PC-3 (cell line): ENCODE measurements around the gene DDX50. TPM values are rescaled to one million over a fixed set of nuclear protein-coding genes. Genes with fewer than 3 reads are reported as not detected.
"Not testable (repeated sequence)": the region's sequence is repeated elsewhere in the genome, so short reads cannot be mapped to it uniquely, and the experiment has no call there.

Experiments used
- ATAC-seq: fragments of 200-7000 bp; cut with Tn5 transposase; 2 replicates; pipeline ENCODE4 v1.9.1; 2020; ENCODE audit warnings: mild to moderate bottlenecking, moderate library complexity
- BruUV-seq: library from RNA; stranded (reverse); fragments of 400-500 nt; replicated peaks from 2 replicates; lab custom pipeline; 2021; lab: Mats Ljungman, UMichigan
- CTCF ChIA-PET: fragments of 300-600 bp; sonication (Branson Sonifier 250); formaldehyde crosslinking; loops from one replicate; lab custom pipeline; 2022; ENCODE audit warnings: antibody characterized with exemption; lab: Charles Lee
- POLR2A ChIA-PET: fragments of 300-600 bp; sonication (Branson Sonifier 250); formaldehyde crosslinking; loops from one replicate; lab custom pipeline; 2022; ENCODE audit warnings: antibody characterized with exemption; ENCODE audit not compliant: unreplicated experiment; lab: Charles Lee
- DNase-seq: peaks from one replicate; pipeline ENCODE4 v3.0.0-alpha.2; 2015
- H2AFZ ChIP-seq: fragments of 300-600 bp; sonication (generic); 2 replicates; pipeline ENCODE4 v1.6.0; 2016; ENCODE audit warnings: antibody characterized with exemption, low read length
- H3F3A ChIP-seq: fragments of 300-600 bp; sonication (generic); one replicate; pipeline ENCODE4 v1.6.0; 2017; ENCODE audit warnings: antibody characterized with exemption, low read length, control low read depth, mild to moderate bottlenecking; ENCODE audit not compliant: unreplicated experiment
- H3K27ac ChIP-seq: fragments of 300-600 bp; sonication (generic); 2 replicates; pipeline ENCODE4 v1.5.1; 2016; ENCODE audit warnings: mild to moderate bottlenecking, low read length
- H3K27me3 ChIP-seq: fragments of 300-600 bp; sonication (generic); 2 replicates; pipeline ENCODE4 v1.6.1; 2016; ENCODE audit warnings: low read length, mixed read lengths
- H3K36me3 ChIP-seq: fragments of 300-600 bp; sonication (generic); 2 replicates; pipeline ENCODE4 v1.6.1; 2016; ENCODE audit warnings: low read depth, mixed run types, low read length, mixed read lengths
- H3K4me1 ChIP-seq: fragments of 300-600 bp; sonication (generic); 2 replicates; pipeline ENCODE4 v1.5.1; 2016; ENCODE audit warnings: low read length; ENCODE audit not compliant: insufficient read depth
- H3K4me2 ChIP-seq: fragments of 300-600 bp; sonication (generic); 2 replicates; pipeline ENCODE4 v1.6.0; 2016; ENCODE audit warnings: low read length
- H3K4me3 ChIP-seq: fragments of 300-600 bp; sonication (generic); 2 replicates; pipeline ENCODE4 v1.5.1; 2016; ENCODE audit warnings: mild to moderate bottlenecking, low read length, mixed read lengths
- H3K79me2 ChIP-seq: fragments of 300-600 bp; sonication (generic); 2 replicates; pipeline ENCODE4 v1.6.1; 2017; ENCODE audit warnings: low read length, mixed read lengths
- H3K9ac ChIP-seq: fragments of 300-600 bp; sonication (generic); 2 replicates; pipeline ENCODE4 v1.6.0; 2016; ENCODE audit warnings: mild to moderate bottlenecking, low read length
- H3K9me2 ChIP-seq: fragments of 300-600 bp; sonication (generic); replicated peaks from 2 replicates; pipeline ENCODE4 v1.6.1; 2016; ENCODE audit warnings: mixed run types, low read length, mixed read lengths
- H3K9me3 ChIP-seq: fragments of 300-600 bp; sonication (generic); 2 replicates; pipeline ENCODE4 v1.6.1; 2016; ENCODE audit warnings: low read length, mixed read lengths
- H4K20me1 ChIP-seq: fragments of 300-600 bp; sonication (generic); 2 replicates; pipeline ENCODE4 v1.6.1; 2016; ENCODE audit warnings: low read length, mixed read lengths
- EZH2 ChIP-seq: fragments of 300-600 bp; sonication (generic); IDR thresholded peaks from one replicate; pipeline ENCODE4 v1.6.1; 2017; ENCODE audit warnings: antibody characterized with exemption, mild to moderate bottlenecking, low read length; ENCODE audit not compliant: unreplicated experiment
- EZH2phosphoT487 ChIP-seq: fragments of 300-600 bp; sonication (generic); IDR thresholded peaks from 2 replicates; pipeline ENCODE4 v1.6.1; 2018; ENCODE audit warnings: mild to moderate bottlenecking, antibody characterized with exemption, low read length, borderline replicate concordance
- intact Hi-C: fragments of 100-400 bp; cut with micrococcal nuclease; formaldehyde crosslinking; loops from 2 replicates; pipeline ENCODE4 v1.9.0; 2023
- total RNA-seq: library from RNA; depleted of rRNA; stranded (reverse); fragments of >200 nt; gene quantifications from 2 replicates; pipeline ENCODE4 v1.2.3, GENCODE V29; 2014

The DDX50 gene
- total RNA-seq, 1 experiment from 2014 or later = 41.4 TPM

- no peak for TF ChIP-seq EZH2
- no peak for TF ChIP-seq EZH2phosphoT487
- no peaks in the 10 kb centered on the region for H3F3A ChIP-seq
- DNase-seq (no peak), ATAC-seq (no peak)
- no peaks in the 10 kb centered on the region for H3K9me2 ChIP-seq
- no peak overlapping the region for H3K27ac ChIP-seq
- no peaks in the 10 kb centered on the region for H3K9me3 ChIP-seq
- intact Hi-C loops = no loop called here
- peaks cover 17% of the 10 kb centered on the region; the same call in 1 of the 2 replicates for H3K36me3 ChIP-seq
- no peak overlapping the region for H3K4me3 ChIP-seq
- H3K79me2 ChIP-seq = no peaks in the 10 kb centered on the region
- no peaks in the 10 kb centered on the region for H3K27me3 ChIP-seq
- H4K20me1 ChIP-seq = no peaks in the 10 kb centered on the region
- no TSS peak for BruUV-seq
- H2AFZ ChIP-seq = no peak overlapping the region
- ChIA-PET POLR2A (no interaction called here), CTCF (no interaction called here)
- H3K4me1 ChIP-seq = no peaks in the 10 kb centered on the region
- H3K9ac ChIP-seq = no peak overlapping the region
- H3K4me2 ChIP-seq = no peak overlapping the region
These were observed 24.4 kb downstream of the DDX50 start for GRCh38 chr10:68925489-68925888.

DNA sequence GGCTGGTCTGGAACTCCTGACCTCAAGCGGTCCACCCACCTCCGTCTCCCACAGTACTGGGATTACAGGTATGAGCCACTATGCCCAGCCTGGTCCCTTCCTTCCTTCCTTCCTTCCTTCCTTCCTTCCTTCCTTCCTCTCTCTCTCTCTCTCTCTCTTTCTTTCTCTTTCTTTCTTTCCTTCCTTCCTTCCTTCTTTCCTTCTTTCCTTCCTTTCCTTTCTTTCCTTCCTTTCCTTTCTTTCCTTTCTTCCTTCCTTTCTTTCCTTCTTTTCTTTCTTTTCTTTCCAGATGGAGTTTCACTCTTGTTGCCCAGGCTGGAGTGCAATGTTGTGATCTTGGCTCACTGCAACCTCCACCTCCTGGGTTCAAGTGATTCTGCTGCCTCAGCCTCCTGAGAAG lies 28.0 kb downstream of the DDX50 start:
- peaks cover 22% of the 10 kb centered on the region for H3K36me3 ChIP-seq
- H3K27me3 ChIP-seq, BruUV-seq, H3K4me1 ChIP-seq, ATAC-seq, H3K27ac ChIP-seq, H3K4me2 ChIP-seq, H3K9me3 ChIP-seq, H3F3A ChIP-seq, DNase-seq, H3K9ac ChIP-seq, H4K20me1 ChIP-seq, intact Hi-C loops, H3K79me2 ChIP-seq, POLR2A ChIA-PET, H3K9me2 ChIP-seq, H3K4me3 ChIP-seq, CTCF ChIA-PET, H2AFZ ChIP-seq: not testable (repeated sequence)

DNA sequence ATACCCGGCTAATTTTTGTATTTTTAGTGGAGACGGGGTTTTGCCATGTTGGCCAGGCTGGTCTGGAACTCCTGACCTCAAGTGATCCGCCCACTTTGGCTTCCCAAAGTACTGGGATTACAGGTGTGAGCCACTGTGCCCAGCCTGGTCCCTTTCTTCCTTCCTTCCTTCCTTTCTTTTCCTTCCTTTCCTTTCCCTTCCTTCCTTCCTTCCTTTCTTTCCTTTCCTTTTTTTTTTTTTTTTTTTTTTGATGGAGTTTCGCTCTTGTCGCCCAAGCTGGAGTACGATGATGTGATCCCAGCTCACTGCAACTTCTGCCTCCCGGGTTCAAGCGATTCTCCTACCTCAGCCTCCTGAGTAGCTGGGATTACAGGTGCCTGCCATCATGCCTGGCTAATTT lies 28.8 kb downstream of the DDX50 start:
- H3K36me3 ChIP-seq = peaks cover 28% of the 10 kb centered on the region
- intact Hi-C loops, H3F3A ChIP-seq, BruUV-seq, H4K20me1 ChIP-seq, H3K27ac ChIP-seq, POLR2A ChIA-PET, H3K4me3 ChIP-seq, H3K79me2 ChIP-seq, ATAC-seq, H3K9ac ChIP-seq, H3K9me3 ChIP-seq, DNase-seq, H3K4me2 ChIP-seq, CTCF ChIA-PET, H3K27me3 ChIP-seq, H2AFZ ChIP-seq, H3K4me1 ChIP-seq, H3K9me2 ChIP-seq: not testable (repeated sequence)

- H3K9me3 ChIP-seq, CTCF ChIA-PET, H3F3A ChIP-seq, POLR2A ChIA-PET, BruUV-seq, H3K9me2 ChIP-seq, H3K27ac ChIP-seq, H3K27me3 ChIP-seq, ATAC-seq, H3K4me2 ChIP-seq, H2AFZ ChIP-seq, H3K4me3 ChIP-seq, DNase-seq, H3K79me2 ChIP-seq, H3K9ac ChIP-seq, H3K4me1 ChIP-seq, intact Hi-C loops, H4K20me1 ChIP-seq: not testable (repeated sequence)
- peaks cover 33% of the 10 kb centered on the region for H3K36me3 ChIP-seq
These were observed 31.7 kb downstream of the DDX50 start for GRCh38 chr10:68932860-68933259.
